ENCODE results near the gene SLC18A3.

SLC18A3 gene

GRCh38 chr10:49627644-49628247, 17.6 kb downstream of the SLC18A3 start:
- no peak for DNase-seq (ENCODE audit: low read depth)

GRCh38 chr10:49628599-49628998, 18.5 kb downstream of the SLC18A3 start:
- no peak for DNase-seq (ENCODE audit: low read depth)

- DNase-seq (ENCODE audit: low read depth), result no peak
Observed at GRCh38 chr10:49629431-49629881, 19.3 kb downstream of the SLC18A3 start.

GRCh38 chr10:49631975-49632374, 21.9 kb downstream of the SLC18A3 start:
- DNase-seq (ENCODE audit: low read depth), result no peak

GRCh38 chr10:49632406-49633317, 22.6 kb downstream of the SLC18A3 start:
- no peak for DNase-seq (ENCODE audit: low read depth)

- DNase-seq (ENCODE audit: low read depth), result no peak
Observed at GRCh38 chr10:49633327-49634068, 23.4 kb downstream of the SLC18A3 start.

GRCh38 chr10:49634069-49634660, 24.1 kb downstream of the SLC18A3 start:
- no peak for DNase-seq (ENCODE audit: low read depth)

GRCh38 chr10:49642311-49642710, 32.2 kb downstream of the SLC18A3 start:
- no peak for DNase-seq (ENCODE audit: low read depth)

GRCh38 chr10:49643241-49644034, 33.3 kb downstream of the SLC18A3 start:
- no peak for DNase-seq (ENCODE audit: low read depth)

GRCh38 chr10:49644035-49644646, 34.0 kb downstream of the SLC18A3 start:
- no peak for DNase-seq (ENCODE audit: low read depth)

GRCh38 chr10:49645417-49645816, 35.3 kb downstream of the SLC18A3 start:
- no peak for DNase-seq (ENCODE audit: low read depth)

- no peak for DNase-seq (ENCODE audit: low read depth)
Observed at GRCh38 chr10:49645871-49646870, 36.1 kb downstream of the SLC18A3 start.

- DNase-seq (ENCODE audit: low read depth), result no peak
Observed at GRCh38 chr10:49647554-49647953, 37.4 kb downstream of the SLC18A3 start.

- DNase-seq (ENCODE audit: low read depth), result no peak
Observed at GRCh38 chr10:49647985-49648795, 38.1 kb downstream of the SLC18A3 start.

GRCh38 chr10:49649294-49649693, 39.2 kb downstream of the SLC18A3 start:
- no peak for DNase-seq (ENCODE audit: low read depth)

- DNase-seq (ENCODE audit: low read depth), result no peak
Observed at GRCh38 chr10:49649936-49650723, 40.0 kb downstream of the SLC18A3 start.

GRCh38 chr10:49650724-49651034, 40.6 kb downstream of the SLC18A3 start:
- no peak for DNase-seq (ENCODE audit: low read depth)
